HG03342 (cell line): ENCODE data around the gene TUBB8.
"Not testable (repeated sequence)": the region's sequence is repeated elsewhere in the genome, so short reads cannot be mapped to it uniquely, and the experiment has no call there.

Source experiments
- ATAC-seq: cut with Tn5 transposase; IDR thresholded peaks from one replicate; pipeline ENCODE4 v1.9.1; 2021; ENCODE audit warnings: mild to moderate bottlenecking, moderate library complexity; ENCODE audit not compliant: unreplicated experiment

Gene TUBB8

GRCh38 chr10:48996-49395 lies at the start of gene TUBB8:
TUBB8 (minus strand) TSS chr10:49296; CDS start chr10:49238, 58 bp downstream.
- no peak for ATAC-seq

- no peak for ATAC-seq
Observed at GRCh38 chr10:96466-96865, 47.4 kb upstream of the TUBB8 start.

- no peak for ATAC-seq
Observed at GRCh38 chr10:95356-96115, 46.4 kb upstream of the TUBB8 start.

DNA sequence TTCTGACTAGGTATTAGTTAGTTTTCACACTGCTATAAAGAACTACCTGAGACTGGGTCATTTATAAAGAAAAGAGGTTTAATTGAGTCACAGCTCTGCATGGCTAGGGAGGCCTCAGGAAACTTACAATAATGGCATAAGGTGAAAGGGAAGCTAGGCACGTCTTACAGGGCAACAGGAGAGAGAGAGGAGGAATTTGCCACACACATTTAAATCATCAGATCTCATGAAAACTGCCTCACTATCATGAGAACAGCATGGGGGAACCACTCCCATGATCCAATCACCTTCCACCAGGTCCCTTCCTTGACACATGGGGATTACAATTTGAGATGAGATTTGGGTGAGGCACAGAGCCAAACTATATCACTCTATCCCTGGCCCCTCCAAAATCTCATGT lies 45.5 kb upstream of the TUBB8 start:
- no peak for ATAC-seq

GRCh38 chr10:92846-93245 lies 43.8 kb upstream of the TUBB8 start:
- ATAC-seq = no peak

DNA sequence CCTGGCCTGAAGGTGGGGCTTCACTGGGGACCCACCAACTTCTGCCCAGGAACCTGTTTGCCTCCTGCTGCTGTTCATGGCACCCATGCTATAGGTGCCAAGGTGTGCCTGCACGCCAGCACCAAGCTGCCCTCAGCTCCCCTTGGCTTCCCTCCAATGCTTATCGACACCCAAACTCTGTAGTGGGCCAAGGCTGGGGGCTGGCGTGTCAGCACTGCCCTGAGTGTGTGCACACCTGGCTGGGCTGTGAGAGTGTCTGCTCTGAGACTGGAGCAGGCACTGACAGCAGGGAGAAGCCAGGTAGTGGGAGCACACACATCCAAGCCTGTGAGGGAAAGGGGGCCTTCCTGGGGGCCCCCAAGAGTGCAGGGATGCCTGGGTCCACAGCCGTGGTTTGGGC lies 43.1 kb upstream of the TUBB8 start:
- ATAC-seq = no peak

- ATAC-seq = no peak
Observed at GRCh38 chr10:91313-91712, 42.2 kb upstream of the TUBB8 start.

DNA sequence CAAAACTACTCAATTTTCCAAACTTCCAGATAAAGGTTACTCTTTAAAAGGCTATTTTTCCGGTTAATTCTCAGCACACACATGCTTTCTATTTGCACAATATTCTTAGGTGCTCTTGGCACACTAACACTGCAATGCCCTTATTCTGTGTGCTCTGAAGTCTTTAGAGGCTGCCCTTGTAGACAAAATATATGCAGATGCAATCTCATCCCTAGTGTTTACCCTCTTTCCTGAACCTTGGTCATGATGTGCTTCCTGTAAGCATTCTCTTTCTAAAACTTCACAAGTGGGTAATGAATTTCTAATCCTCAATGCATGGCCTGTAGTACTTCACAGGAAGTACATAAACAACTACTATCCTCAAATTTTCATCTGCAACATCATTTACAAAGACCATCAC lies 41.1 kb upstream of the TUBB8 start:
- ATAC-seq = no peak

DNA sequence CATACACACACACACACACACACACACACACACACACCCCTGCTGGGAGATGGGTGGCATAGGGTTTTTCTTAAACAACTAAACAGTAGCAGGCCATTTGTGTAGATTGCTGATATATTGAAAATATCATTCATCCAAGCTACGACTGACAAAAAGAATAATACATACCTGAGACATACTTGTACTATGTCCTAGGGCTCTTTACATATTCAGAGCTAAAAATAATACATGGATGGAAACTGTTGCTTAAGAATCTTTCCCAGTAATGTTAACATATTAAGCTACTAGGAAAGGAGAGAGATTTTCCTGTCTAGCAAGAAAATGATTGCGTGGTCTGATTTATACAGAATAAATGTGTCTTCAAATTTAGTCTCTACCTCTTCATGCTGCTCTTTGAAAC lies 40.2 kb upstream of the TUBB8 start:
- ATAC-seq = no peak

GRCh38 chr10:88253-88652 lies 39.2 kb upstream of the TUBB8 start:
- ATAC-seq = no peak

DNA sequence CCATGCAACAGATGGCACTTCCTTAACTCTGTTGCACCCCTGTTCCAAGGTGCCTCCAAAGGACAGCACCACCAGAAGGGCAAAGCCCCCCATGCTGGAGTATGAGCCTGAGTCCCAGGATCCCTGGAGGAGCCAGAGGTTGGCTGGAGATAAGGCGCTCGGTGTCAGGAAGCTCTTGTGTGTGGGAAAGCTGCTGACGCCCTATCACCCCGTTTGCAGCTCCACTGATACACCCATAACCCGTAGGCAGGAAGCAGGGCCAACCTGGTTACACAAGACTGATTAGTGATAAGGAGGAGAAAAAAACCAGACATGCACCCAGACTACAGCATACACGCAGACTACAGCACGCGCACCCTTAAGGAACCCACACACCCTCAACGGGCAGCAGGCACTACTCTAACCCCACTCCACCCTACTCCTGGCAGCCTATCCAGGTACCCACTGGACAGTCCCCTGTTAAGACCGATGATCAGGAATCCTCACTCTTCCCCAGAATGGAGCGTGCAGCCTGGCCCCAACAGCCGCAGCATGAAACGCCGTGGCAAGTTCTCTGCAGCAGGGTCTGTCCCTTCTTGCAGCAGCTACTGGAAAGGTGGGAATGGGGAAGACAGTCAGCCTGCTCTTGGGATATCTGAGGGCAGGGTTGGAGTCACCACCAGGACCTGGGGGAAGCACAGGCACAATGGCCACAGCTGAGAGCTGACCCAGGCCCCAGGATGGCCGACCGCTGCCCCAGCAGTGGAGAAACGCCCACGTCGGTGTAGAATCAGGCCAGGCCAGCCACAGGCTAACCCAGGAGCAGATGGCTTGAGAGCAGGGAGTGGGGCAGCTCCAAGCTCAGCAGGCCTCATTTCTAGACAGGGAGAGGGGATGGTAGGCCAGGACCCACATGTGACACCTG lies 38.3 kb upstream of the TUBB8 start:
- no peak for ATAC-seq

DNA sequence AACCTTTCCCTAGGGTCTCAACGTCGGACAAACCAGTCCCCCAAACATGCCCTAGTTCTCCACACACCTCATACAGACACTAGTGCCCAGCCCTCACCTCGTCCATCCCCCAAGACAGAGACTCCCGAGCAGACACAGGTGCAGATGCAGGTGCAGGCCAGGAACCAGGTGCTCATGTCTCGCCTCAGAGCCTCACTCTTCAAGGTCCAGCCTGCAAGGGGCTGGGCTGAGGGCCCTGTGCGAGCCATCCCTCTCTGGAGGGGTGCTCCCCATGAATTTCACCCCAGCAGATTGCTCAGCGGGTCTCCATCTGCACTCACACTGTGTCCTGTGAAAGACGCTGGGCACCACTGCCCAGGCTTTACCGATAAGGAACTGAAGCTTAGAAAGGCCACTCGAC lies 36.9 kb upstream of the TUBB8 start:
- ATAC-seq = no peak

GRCh38 chr10:85044-85443 lies 35.9 kb upstream of the TUBB8 start:
- ATAC-seq = no peak

GRCh38 chr10:83930-84530 lies 34.9 kb upstream of the TUBB8 start:
- no peak for ATAC-seq

- no peak for ATAC-seq
Observed at GRCh38 chr10:80477-81105, 31.5 kb upstream of the TUBB8 start.

GRCh38 chr10:79532-80215 lies 30.6 kb upstream of the TUBB8 start:
- ATAC-seq = no peak

DNA sequence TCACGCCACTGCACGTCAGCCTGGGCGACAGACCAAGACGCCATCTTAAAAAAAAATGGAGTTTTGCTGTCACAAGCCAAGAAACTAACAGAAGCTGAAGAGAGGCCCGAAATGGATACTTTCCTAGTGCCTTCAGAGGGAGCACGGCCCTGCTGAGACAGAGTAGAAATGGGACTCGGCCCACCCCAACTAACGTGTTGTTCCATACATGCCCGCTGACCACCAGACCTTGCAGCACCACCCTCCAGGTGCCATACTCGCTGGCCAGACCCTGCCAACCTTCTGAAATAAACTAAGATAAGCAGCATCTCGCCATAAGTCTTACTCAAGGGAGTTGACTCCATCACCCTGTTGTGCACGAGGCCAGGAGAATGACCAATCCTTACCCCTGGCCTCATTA lies 29.5 kb upstream of the TUBB8 start:
- ATAC-seq = no peak

DNA sequence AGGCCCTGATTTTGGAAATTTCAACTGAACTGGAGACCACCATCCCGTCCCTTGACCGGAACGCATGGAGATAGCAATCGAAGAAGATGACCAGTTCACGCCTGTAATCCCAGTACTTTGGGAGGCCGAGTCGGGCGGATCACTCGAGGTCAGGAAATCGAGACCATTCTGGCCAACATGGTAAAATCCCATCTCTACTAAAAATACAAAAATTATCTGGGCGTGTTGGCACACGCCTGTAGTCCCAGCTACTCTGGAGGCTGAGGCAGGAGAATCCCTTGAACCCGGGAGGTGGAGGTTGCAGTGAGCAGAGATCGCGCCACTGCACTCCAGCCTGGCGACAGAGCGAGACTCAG lies 25.1 kb upstream of the TUBB8 start:
- not testable (repeated sequence) for ATAC-seq

DNA sequence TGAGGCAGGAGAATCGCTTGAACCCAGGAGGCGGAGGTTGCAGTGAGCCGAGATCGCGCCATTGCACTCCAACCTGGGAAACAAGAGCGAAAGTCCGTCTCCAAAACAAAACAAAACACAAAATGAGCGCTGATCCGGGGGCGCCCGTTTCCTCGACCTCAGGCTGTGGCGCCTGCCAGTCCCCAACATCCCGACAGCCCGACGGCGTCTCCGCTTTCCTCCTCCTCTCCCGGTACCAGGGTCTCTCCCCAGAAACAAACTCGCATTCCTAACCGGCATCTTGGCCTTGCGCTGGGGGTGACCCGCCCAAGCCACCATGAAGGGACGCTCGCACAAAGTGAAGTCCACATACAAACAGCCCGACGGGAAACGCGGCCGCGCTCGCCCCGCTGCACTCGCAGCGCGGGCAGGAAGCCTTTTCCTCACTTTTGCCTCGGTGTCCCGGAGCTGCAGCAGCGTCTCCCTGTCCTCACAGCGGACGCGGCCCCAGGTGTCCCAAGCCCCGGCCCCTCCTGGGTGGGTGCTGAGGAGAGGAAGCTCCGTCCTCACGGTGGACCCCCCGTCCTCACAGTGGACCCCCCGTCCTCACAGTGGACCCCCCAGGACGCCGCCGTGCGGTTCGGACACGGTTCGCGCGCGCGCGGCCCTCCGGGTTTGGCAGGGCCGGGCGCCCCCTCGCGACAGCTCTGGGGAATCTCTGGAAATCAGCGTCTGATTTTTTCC lies 24.6 kb upstream of the TUBB8 start:
- ATAC-seq = not testable (repeated sequence)

- not testable (repeated sequence) for ATAC-seq
Observed at GRCh38 chr10:68156-68555, 19.1 kb upstream of the TUBB8 start.
